Head of caudate nucleus (tissue), 42 donors: Measurements from ENCODE around the gene NTRK2.

Experiments used
- DNase-seq, 42 donors: peaks; one replicate each; pipeline versions ENCODE4 v3.0.0 to v3.0.0-alpha.2; 2020 to 2021; ENCODE audit warnings: mixed read lengths in 7 of 42
- intact Hi-C: fragments of 100-400 bp; cut with DNase I; formaldehyde crosslinking; loops from one replicate; pipeline ENCODE4 v1.15.0; 2022

NTRK2 gene

DNA sequence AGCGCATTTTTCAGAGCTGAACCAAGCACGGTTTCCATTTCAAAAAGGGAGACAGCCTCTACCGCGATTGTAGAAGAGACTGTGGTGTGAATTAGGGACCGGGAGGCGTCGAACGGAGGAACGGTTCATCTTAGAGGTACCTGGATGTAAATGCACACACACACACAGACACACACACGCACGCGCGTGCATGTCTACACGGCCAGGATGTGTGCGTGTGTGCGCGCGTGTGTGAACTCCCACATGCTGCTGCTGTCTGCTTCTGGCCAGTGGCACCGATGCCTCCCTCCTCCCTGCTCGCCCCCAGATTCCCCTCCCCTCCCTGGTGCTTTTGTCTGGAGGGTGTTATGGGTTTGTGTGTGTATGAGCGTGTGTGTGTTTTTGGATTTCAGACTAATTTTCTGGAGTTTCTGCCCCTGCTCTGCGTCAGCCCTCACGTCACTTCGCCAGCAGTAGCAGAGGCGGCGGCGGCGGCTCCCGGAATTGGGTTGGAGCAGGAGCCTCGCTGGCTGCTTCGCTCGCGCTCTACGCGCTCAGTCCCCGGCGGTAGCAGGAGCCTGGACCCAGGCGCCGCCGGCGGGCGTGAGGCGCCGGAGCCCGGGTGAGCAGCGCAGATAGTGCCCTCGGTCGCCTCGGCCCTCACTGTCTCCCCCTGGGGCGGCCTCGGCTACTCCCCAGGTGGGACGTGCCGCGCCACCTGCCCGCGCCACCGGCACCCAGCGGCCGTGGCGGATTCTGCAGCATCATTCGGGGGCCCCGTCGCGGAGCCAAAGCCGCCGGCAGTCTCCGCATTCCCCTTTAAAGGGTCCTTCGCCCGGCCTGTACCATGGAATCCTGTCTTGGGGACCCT is at the start of gene NTRK2:
NTRK2 (plus strand) TSS at position 442 of the 850 bp plus-strand sequence. CDS start 1,020 bp downstream, outside the sequence.
- intact Hi-C loops, result loop anchor here (5.0 to 10.0 kb wide), 3 partner anchors 275 to 588 kb away; no protein-coding TSS in a partner anchor
- peak; percentile 52 to 91 (median 81) for DNase-seq

DNA sequence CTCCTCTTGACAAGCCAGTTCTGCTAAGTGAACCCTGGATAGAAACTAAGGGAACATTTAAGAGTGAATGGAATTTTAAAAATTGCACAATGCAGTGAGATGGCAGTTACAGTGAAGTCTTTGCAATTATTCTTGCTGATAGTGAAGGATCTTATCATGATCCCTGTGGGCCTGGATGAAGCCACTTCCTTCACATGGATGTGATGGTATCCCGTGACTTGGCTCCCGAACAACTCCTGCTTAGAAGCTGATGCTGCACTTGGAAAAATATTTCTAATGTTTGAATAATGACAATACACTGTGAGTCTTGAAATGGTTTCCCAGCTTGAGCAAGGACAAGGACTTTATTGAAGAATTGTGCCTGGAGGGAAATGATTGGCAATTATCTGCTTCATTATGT is 49.2 kb upstream of the NTRK2 start:
- DNase-seq, result no peak
- intact Hi-C loops, result no loop called here

DNA sequence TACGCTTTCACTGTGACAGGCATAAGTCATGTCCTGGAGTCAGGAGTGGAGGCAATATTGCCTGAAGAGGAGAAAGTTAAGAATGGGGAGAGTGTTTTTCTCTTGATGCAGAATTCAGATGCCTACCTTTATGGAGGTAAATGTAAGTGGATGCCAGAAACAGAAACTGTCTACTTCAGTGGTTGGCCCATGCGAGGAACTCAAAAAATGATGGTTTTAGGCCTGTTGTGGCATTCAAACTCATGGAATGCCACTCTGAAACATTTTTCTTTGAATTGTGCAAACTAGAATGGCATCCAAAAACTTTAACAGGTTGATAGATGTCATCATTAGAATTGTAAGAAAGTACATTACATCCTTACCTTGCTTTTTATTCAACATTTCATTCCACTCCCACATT is 47.7 kb upstream of the NTRK2 start:
- intact Hi-C loops, result no loop called here
- DNase-seq, result no peak

DNA sequence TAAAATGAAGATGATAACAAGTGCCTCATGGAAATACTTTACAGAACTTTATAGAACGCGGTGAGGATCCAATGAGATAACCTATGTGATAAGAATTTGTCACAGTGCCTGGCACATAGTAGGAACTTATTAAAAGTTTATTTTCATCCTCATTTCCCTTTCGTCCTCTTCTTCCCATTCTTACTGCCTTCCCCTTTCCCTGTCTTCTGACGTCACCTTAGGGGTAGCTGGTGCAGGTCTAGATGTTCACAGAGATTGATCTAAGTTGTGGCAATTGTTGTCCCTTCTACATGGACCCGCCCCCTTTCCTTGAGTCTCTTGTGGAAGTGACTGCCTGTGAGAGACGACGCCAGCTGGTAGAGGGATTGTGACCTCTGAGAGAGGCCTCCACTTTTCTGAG is 46.5 kb upstream of the NTRK2 start:
- intact Hi-C loops, result no loop called here
- no peak for DNase-seq

DNA sequence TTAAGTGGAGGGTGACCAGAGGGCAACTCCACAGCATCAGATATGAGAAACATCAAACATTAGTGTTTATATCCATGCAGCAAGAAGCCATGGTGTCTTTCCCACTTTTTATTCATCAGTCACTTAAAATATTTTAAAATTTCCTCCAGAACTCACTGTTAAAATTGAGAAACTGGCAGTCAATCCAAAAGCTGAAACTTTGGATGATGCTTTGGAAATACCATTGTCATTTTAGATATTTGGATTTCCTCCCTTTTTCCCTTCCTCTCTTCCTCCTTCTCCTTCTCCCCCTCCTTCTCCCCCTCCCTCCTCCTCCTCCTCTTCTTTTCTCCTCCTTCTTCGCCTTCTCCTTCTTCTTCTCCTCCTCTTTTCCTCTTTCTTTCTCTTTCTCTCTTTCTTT is 33.1 kb upstream of the NTRK2 start:
- DNase-seq, result no peak
- intact Hi-C loops, result no loop called here

DNA sequence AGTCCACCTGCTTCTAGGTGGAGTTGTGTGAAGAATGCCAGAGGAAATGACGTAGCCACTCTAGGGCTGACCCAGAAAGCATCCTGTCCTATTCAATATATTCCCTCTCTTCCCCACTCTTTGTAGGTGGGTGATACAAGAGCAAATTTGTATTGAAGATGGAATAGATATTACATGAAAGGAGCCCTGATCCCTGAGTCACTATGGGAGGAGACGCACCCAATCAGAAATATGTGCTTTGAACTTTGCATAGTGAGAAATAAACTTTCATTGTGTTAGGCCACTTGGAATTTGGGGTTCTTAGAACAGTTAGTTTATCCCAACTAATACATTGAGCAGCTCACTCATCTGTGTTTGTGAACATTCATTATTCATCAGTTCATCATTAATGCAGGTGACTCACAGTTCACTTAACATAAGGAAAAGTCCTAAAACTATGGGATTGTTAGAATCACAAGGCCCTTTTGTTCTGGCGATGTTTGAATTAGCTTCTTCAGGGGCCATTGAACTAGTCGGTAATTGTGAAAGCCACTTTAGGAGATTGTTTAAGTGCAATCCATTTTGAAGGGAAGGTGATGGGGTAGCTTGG is 26.9 kb upstream of the NTRK2 start:
- intact Hi-C loops, result no loop called here
- no peak for DNase-seq

DNA sequence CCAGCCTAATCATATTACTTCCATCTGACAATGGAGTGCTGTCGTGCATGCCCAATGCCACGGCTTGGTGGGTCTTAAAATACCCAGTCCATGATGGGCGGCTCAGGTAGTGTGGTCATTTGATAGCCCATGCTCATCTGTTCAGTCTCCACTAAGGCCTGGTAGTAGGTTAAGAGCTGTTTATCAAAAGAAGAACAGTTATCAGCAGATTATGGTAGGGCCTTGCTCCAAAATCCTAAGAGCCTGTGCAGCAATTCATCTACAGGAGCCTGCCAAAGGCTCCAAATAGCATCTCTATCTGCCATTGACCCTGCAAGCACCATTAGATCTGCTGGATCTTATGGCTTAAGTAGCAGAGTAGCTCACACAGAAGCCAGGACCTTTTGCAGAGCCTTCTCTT is 21.8 kb upstream of the NTRK2 start:
- intact Hi-C loops, result no loop called here
- DNase-seq, result no peak

DNA sequence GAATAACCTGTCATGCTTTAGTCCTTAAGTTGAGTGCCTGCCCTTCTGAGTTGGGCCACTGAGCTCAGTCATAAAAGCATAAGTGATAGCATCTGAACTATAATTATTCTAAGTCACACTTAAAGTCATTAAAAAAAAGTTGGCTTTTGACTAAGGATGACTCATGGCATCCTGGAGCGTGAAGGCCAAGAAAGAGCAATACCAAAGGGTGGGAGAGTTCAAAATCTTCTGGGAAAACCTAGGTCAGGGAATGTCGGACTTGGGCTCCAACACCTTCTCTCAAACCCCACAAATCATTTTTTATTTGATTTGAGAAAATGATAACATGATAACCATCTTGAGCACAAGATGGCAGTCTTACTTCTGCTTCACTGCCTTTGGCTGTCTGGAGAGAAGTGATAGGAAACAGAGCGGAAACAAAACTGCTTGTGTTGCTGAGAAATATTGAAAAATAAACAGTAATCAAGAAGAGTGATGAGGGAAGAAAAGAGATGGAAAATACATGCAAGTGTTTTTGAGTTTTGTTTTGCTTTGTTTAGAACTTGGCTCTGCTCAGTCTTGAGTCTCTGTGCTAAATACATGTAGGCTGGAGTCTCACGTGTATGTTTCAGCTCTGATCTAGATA is 16.9 kb upstream of the NTRK2 start:
- intact Hi-C loops, result no loop called here

DNA sequence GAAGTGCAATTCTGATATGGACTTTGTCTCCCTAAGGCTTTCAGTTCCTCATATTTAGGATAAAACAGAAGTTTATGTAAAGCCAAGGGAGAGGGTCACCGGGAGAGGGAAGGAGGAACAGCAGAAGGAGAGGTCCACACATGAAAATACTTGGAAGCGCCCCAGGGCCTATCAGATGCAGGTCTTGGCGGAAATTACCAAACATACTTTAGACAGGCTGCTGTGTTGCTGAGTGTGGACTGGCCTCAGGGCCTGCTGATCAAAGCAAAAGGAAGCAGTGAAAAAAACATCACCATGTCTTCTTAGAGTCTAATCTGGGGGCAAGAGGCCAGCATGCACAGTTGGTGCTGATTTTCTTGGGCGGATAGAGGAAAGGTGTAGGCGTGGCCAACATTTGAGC is 14.1 kb upstream of the NTRK2 start:
- DNase-seq, result peak in 2 of 42 donors; percentile 15 to 41
- intact Hi-C loops, result no loop called here

More for the DNA sequence above, 16.9 kb upstream of the NTRK2 start:
- DNase-seq, result peak in 3 of 42 donors; percentile 25 to 47 (median 26)

DNA sequence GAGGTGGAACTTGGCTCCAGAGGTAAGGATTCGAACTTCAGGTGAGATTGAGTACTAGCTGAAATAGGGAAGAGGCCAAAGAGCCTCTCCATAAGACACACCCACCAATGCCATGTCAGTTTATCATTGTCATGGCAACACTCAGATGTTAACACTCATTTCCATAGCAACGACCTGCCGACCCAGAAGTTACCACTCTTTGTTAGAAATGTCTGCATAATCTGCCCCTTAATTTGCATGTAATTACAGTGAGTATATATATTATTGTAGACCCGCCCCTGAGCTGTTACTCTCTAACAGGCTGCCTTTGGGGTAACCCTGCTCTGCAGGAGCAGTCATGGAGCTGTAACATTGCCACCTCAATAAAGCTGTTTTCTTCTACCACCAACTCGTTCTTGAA is 10.2 kb upstream of the NTRK2 start:
- DNase-seq, result no peak
- intact Hi-C loops, result no loop called here

DNA sequence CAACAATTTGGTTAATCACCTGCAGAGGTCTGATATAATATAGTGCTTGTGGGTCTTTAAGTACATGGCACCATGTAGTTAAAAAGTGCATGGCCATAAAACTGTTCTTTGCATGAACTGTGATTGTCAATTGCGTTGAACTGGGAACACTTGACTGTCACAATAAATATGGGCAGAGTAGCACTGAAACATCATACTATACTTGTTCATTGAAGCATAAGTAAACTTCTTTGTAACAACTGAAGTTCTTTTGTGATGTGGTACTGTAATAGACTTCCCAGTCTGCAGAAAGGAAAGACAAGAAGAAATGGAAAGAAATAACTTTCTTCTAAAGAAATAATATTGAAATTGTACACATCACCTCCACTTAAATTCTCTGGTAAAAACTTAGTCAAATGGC is 9.8 kb upstream of the NTRK2 start:
- intact Hi-C loops, result loop anchor here (10.0 kb wide), 1 partner anchor 265 kb away; no protein-coding TSS in a partner anchor
- DNase-seq, result no peak

DNA sequence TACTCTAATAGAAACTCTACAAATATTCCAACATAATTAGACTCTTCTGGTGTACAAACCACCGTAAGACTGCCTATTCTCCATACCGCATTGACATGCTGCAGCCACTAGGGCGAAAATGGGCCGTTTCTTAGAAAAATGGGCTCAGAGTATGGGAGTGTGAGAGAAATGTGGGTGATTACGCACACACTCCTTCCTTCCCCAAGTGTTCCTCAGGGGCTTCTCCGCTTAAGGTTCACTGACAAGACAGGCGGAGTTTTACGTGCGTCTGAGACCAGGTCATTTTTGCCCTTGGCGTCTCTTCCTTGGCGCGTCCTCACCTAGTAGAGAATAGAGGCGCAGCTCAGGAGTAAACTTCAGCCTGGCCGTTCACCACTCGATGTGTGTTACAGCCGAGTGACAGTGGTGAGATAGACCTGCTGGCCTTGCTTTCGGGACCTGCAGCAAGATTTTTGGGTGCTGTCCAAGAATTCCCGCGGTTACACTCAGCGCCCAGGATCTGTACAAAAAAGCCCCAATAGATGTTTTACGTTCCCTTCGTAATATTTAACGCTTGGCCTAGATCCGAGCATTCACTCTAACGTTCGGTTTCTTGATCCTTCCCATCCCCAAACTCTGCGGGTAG is 1.8 kb upstream of the NTRK2 start:
- intact Hi-C loops, result loop anchor here (5.0 to 10.0 kb wide), 3 partner anchors 273 to 590 kb away; no protein-coding TSS in a partner anchor
- peak in 37 of 42 donors; percentile 5 to 69 (median 39) for DNase-seq

DNA sequence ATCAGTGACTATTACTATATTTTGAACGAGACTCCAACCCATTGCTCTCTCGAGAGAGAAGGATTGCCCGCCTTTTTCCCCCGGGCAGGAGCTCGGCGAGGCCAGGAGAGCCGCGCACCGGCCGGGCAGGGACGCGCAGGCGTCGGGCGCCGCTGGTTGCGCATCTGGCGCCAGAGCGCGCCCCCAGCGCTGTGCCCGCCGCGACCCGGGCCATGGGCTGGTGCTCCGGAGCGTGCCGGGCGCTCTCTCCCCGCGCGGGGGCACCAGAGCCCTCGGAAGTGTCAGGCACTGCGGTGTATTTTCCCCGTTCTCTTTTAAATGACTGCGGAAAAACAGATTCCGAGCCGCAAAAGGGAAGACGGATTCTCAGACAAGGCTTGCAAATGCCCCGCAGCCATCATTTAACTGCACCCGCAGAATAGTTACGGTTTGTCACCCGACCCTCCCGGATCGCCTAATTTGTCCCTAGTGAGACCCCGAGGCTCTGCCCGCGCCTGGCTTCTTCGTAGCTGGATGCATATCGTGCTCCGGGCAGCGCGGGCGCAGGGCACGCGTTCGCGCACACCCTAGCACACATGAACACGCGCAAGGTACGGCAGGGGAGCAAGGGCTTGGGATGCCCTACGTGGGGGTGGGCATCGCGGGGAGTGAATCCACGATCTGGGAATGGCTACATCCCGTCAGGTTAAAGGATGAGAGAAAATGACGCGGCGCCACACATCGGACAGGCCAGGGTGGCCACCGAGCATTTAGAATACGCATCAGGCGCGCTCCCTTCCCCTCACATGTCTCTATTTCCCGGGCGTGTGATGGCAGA is 1.1 kb upstream of the NTRK2 start:
- DNase-seq, result peak; percentile 80 to 96 (median 91)
- intact Hi-C loops, result loop anchor here (5.0 to 10.0 kb wide), 3 partner anchors 274 to 589 kb away; no protein-coding TSS in a partner anchor

DNA sequence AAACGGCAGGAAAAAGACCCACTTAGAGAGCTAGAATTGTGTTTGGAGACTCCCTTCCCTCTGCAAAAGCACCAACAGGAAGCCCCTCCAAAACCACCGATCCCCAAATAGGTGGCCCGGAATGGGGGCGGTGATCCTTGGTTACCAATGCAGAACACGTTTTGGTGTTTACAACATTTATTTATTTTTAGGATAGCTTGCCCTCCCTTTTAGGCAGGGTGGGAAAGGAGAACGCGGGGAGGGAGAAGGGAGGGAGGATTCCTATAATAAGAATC is 579 bp upstream of the NTRK2 start:
- intact Hi-C loops, result loop anchor here (5.0 to 10.0 kb wide), 3 partner anchors 274 to 588 kb away; no protein-coding TSS in a partner anchor

DNA sequence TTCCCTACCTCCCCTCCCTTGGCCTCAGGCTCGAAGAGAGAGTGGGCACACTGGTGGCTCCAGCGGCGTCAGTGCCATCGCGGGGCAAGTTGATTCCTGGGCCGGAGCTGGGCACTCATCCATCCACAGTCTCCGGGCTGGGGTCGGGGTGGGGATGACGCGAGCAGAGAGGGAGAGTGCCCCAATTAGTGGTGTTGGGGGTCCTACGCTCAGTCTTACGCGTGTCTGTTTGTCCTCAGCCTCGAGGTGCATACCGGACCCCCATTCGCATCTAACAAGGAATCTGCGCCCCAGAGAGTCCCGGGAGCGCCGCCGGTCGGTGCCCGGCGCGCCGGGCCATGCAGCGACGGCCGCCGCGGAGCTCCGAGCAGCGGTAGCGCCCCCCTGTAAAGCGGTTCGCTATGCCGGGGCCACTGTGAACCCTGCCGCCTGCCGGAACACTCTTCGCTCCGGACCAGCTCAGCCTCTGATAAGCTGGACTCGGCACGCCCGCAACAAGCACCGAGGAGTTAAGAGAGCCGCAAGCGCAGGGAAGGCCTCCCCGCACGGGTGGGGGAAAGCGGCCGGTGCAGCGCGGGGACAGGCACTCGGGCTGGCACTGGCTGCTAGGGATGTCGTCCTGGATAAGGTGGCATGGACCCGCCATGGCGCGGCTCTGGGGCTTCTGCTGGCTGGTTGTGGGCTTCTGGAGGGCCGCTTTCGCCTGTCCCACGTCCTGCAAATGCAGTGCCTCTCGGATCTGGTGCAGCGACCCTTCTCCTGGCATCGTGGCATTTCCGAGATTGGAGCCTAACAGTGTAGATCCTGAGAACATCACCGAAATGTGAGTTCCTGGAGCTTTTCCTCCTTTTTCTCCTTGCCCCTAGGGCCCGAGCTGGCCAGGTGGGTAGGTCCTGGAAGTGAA is 861 bp downstream of the NTRK2 start:
- intact Hi-C loops, result no loop called here
- DNase-seq, result peak; percentile 12 to 84 (median 65)

More for the DNA sequence above, 579 bp upstream of the NTRK2 start:
- peak in 5 of 42 donors; percentile 10 to 66 (median 36) for DNase-seq

DNA sequence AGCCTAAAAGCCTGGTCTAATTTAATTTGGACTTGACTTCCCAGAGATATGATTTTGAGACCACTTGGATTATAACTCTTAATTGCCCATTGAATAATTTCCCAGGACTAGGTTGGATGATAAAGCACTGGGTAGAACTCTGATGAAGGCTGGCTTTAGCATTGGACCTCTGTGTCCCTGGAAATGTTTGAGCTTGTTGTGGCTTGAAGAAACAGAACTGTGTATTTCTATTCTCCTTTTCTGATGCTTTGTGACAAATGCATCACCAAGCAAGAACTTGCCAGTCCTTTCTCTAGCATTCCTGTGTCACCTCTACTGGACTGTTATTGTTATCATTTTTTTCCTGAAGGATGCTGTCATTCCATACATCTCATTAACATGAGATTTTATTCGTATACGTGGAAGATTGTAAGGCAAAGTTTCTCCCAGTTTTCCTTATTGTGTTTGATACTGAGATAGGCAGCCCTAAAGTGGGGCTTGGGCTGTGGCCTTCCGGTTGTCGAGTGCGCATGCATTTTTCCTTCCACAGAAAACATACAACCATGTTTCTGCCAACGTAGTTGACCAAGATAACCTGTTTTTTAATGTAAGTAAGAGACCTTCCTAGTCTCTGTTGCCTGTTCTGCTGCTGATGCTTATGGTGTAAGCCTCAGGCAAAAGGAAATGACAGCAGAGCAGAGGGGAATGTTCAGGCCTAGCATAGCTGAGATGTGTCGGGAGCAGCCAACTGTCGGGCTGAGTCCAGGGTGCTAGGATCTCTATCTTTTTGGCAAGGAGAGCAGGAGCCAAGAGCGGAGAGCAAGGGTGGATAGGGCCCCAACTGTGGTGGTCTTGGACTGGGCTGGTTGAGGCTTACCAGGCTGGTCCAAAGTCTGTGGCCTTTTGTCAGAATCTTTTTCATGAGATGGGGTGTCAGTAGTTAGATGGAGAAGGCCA is 2.3 kb downstream of the NTRK2 start:
- intact Hi-C loops, result no loop called here
- DNase-seq, result peak in 33 of 42 donors; percentile 13 to 71 (median 44)

DNA sequence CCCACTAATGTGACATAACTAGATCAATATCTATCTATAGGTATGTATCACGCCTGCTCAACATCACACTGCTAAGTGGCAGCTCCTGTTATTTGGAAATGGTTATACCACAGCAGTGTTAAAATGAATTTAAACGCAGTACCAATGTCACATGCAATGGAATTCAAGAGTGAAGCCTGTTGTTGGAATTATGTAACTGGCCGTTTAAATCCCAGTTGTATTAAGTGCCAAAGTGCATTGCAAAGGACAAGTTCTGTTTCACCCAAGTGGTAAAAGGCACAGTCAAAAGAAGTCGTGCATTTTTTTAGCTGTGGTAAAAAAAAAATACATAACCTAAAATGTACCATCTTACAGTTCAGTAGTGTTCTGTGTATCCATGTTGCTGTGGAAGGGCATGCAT is 4.3 kb downstream of the NTRK2 start:
- intact Hi-C loops, result no loop called here
- DNase-seq, result no peak
